Measurements from ENCODE around the gene TTLL3. TPM values are rescaled to one million over a fixed set of nuclear protein-coding genes. Genes with fewer than 3 reads are reported as not detected.
"Not testable (repeated sequence)": the region's sequence is repeated elsewhere in the genome, so short reads cannot be mapped to it uniquely, and the experiment has no call there.

The TTLL3 gene
- total RNA-seq, 3 donors from 2014 or later (not counting 1 experiment from before 2014, with no cell fraction given) = 133 to 137 (median 136) TPM

GRCh38 chr3:9867106-9867505 is 57.0 kb downstream of the TTLL3 start:
- no peak overlapping the region for H3K27ac ChIP-seq (ENCODE audit: low read length)
- Mint-ChIP-seq H3K4me3 (no peak overlapping the region), H3K36me3 (no peaks in the 10 kb centered on the region), H3K4me1 (peaks cover 3 to 4% of the 10 kb centered on the region in 2 donors), H3K27ac (no peak overlapping the region), H3K27me3 (ENCODE audit: low read depth in 2 of 2) (no peaks in the 10 kb centered on the region), H3K9me3 (no peaks in the 10 kb centered on the region)
- ATAC-seq (no peak), DNase-seq (no peak)
- intact Hi-C loops (cut with micrococcal nuclease) = no loop called here
- H3K36me3 ChIP-seq (ENCODE audit: control insufficient read depth, insufficient read depth, low read length) = no peaks in the 10 kb centered on the region
- TF ChIP-seq CTCF (IDR thresholded peaks at IDR 0.05) = no peak
- WGBS (ENCODE audit: insufficient coverage) = 80% methylated on average over 12 of the region's 12 CpGs
- H3K9me3 ChIP-seq (ENCODE audit: control insufficient read depth, insufficient read depth, low read length) = no peaks in the 10 kb centered on the region
- H3K4me1 ChIP-seq (ENCODE audit: control insufficient read depth, insufficient read depth, low read length) = peaks cover 14% of the 10 kb centered on the region
- no peaks in the 10 kb centered on the region for H3K27me3 ChIP-seq (ENCODE audit: control insufficient read depth, insufficient read depth, low read length)
- no peak overlapping the region for H3K4me3 ChIP-seq (ENCODE audit: low read length)

- TF ChIP-seq CTCF (IDR thresholded peaks at IDR 0.05) = no peak
- Mint-ChIP-seq H3K4me1 (no peaks in the 10 kb centered on the region), H3K27ac (no peak overlapping the region), H3K36me3 (no peaks in the 10 kb centered on the region), H3K9me3 (no peaks in the 10 kb centered on the region), H3K4me3 (no peak overlapping the region), H3K27me3 (ENCODE audit: low read depth in 2 of 2) (no peaks in the 10 kb centered on the region)
- no peak for DNase-seq
- intact Hi-C loops (cut with micrococcal nuclease) = no loop called here
- Histone ChIP-seq H3K9me3 (ENCODE audit: control insufficient read depth, insufficient read depth, low read length) (no peaks in the 10 kb centered on the region), H3K27me3 (ENCODE audit: control insufficient read depth, insufficient read depth, low read length) (no peaks in the 10 kb centered on the region), H3K27ac (ENCODE audit: low read length) (no peak overlapping the region), H3K4me3 (ENCODE audit: low read length) (no peak overlapping the region), H3K4me1 (ENCODE audit: control insufficient read depth, insufficient read depth, low read length) (no peaks in the 10 kb centered on the region), H3K36me3 (ENCODE audit: control insufficient read depth, insufficient read depth, low read length) (no peaks in the 10 kb centered on the region)
- 88% methylated on average over 5 of the region's 5 CpGs for WGBS (ENCODE audit: insufficient coverage)
- ATAC-seq = no peak
Measured at GRCh38 chr3:9869955-9870354, 59.9 kb downstream of the TTLL3 start.

- Mint-ChIP-seq H3K27me3 (ENCODE audit: low read depth in 2 of 2) (no peaks in the 10 kb centered on the region), H3K4me1 (no peaks in the 10 kb centered on the region), H3K27ac (no peak overlapping the region), H3K4me3 (no peak overlapping the region), H3K9me3 (no peaks in the 10 kb centered on the region), H3K36me3 (no peaks in the 10 kb centered on the region)
- no peak overlapping the region for H3K27ac ChIP-seq (ENCODE audit: low read length)
- intact Hi-C loops (cut with micrococcal nuclease) = no loop called here
- no peak overlapping the region for H3K4me3 ChIP-seq (ENCODE audit: low read length)
- no peak for TF ChIP-seq CTCF (IDR thresholded peaks at IDR 0.05)
- DNase-seq (no peak), ATAC-seq (no peak)
- no peaks in the 10 kb centered on the region for H3K27me3 ChIP-seq (ENCODE audit: control insufficient read depth, insufficient read depth, low read length)
- no peaks in the 10 kb centered on the region for H3K4me1 ChIP-seq (ENCODE audit: control insufficient read depth, insufficient read depth, low read length)
- H3K9me3 ChIP-seq (ENCODE audit: control insufficient read depth, insufficient read depth, low read length) = no peaks in the 10 kb centered on the region
- no peaks in the 10 kb centered on the region for H3K36me3 ChIP-seq (ENCODE audit: control insufficient read depth, insufficient read depth, low read length)
- no CpG with 5 or more reads among the region's 1 CpG for WGBS (ENCODE audit: insufficient coverage)
Measured at GRCh38 chr3:9870978-9871377, 60.9 kb downstream of the TTLL3 start.

DNA sequence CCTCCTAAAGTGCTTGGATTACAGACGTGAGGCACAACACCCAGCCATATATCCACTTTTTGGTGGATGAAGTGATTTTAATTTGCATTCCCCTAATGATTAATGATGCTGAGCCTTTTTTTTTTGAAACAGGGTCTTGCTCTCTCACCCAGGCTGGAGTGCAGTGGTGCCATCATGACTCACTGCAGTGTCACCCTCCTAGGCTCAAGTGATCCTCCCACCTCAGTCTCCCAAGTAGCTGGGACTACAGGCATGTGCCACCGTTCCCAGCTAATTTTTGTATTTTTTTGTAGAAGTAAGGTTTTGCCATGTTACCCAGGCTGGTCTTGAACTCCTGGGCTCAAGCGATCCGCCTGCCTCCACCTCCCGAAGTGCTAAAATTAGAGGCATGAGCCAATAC is 62.0 kb downstream of the TTLL3 start:
- H3K9me3 ChIP-seq (ENCODE audit: control insufficient read depth, insufficient read depth, low read length); H3K4me1 Mint-ChIP-seq; H3K27ac Mint-ChIP-seq; ATAC-seq; H3K4me3 Mint-ChIP-seq; H3K36me3 Mint-ChIP-seq; H3K27ac ChIP-seq (ENCODE audit: low read length); H3K4me3 ChIP-seq (ENCODE audit: low read length); H3K36me3 ChIP-seq (ENCODE audit: control insufficient read depth, insufficient read depth, low read length); H3K27me3 Mint-ChIP-seq (ENCODE audit: low read depth in 2 of 2); H3K4me1 ChIP-seq (ENCODE audit: control insufficient read depth, insufficient read depth, low read length); intact Hi-C loops (cut with micrococcal nuclease); H3K9me3 Mint-ChIP-seq; H3K27me3 ChIP-seq (ENCODE audit: control insufficient read depth, insufficient read depth, low read length); DNase-seq: not testable (repeated sequence)
- WGBS (ENCODE audit: insufficient coverage) = 96% methylated on average over 4 of the region's 5 CpGs
